BLaER1 treated with 17β-estradiol and CSF1 and Interleukin-3, amounts not matched to agents 10 nM and 100 nM (cell line): ENCODE measurements around the gene CETN1.

ENCODE experiments used
- H3K27ac ChIP-seq, 11 experiments: shearing (Covaris generic); formaldehyde crosslinking; 2 replicates each; pipeline ENCODE4 v1.8.1; 2022
- H3K27me3 ChIP-seq, 11 experiments: shearing (Covaris generic); formaldehyde crosslinking; 2 replicates each; pipeline ENCODE4 v1.8.1; 2022
- H3K36me3 ChIP-seq, 11 experiments: shearing (Covaris generic); formaldehyde crosslinking; 2 replicates each; pipeline ENCODE4 v1.8.1; 2022
- H3K4me1 ChIP-seq, 10 experiments: shearing (Covaris generic); formaldehyde crosslinking; 2 replicates each; pipeline ENCODE4 v1.8.1; 2022
- H3K4me2 ChIP-seq, 11 experiments: shearing (Covaris generic); formaldehyde crosslinking; 2 replicates each; pipeline ENCODE4 v1.8.1; 2022
- H3K4me3 ChIP-seq, 10 experiments: shearing (Covaris generic); formaldehyde crosslinking; 2 replicates each; pipeline ENCODE4 v1.8.1; 2022
- H3K9ac ChIP-seq, 11 experiments: shearing (Covaris generic); formaldehyde crosslinking; 2 replicates each; pipeline ENCODE4 v1.8.1; 2022
- H3K9me3 ChIP-seq, 11 experiments: shearing (Covaris generic); formaldehyde crosslinking; replicated peaks in 1 of 11; 2 replicates each; pipeline ENCODE4 v1.8.1; 2022
- H4K20me1 ChIP-seq, 11 experiments: shearing (Covaris generic); formaldehyde crosslinking; 2 replicates each; pipeline ENCODE4 v1.8.1; 2022
- Cebpa-rat ChIP-seq, 11 experiments: shearing (Covaris generic); IDR thresholded peaks; 2 replicates each; pipeline ENCODE4 v1.8.1; 2022

The CETN1 gene

DNA sequence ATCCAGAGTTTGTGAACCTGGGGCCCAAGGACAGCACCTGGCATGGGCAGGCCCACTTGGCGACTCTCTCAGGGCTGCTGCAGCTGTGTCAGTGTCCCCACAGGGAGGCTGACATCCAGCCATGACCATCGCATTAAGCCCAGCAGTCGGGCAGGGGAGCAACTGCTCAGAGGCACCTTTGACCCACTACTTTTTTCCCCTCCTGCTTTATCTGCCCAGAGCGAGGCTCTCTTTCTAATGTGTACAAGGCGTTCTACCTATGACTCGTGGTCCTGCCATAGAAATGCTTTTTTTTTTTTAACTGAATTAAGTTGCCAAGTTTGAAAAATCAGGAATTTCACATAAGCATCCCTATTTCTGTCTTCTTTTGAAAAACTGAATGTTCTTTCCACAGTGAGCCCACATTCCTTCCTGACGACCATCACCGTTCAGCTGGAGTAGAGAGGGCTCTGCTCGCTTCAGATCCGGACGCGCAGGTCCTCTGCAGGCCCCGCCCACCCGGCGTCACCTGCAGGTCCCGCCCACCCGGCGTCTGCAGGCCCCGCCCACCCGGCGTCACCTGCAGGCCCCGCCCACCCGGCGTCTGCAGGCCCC lies 16.2 kb downstream of the CETN1 start:
- no peaks in the 10 kb centered on the region for H3K27me3 ChIP-seq
- H3K9me3 ChIP-seq: peaks cover 0 to 2% (median 0%) of the 10 kb centered on the region in 11 experiments; a peak in 3 of 22 replicates
- no peak for TF ChIP-seq Cebpa-rat (IDR thresholded peaks at IDR 0.05)
- H3K27ac ChIP-seq: no peak overlapping the region
- H3K9ac ChIP-seq: no peak overlapping the region
- no peak overlapping the region for H3K4me3 ChIP-seq
- H4K20me1 ChIP-seq: no peaks in the 10 kb centered on the region
- H3K4me1 ChIP-seq: no peaks in the 10 kb centered on the region; a peak in 1 of 20 replicates
- peak overlapping the region in 4 of 11 experiments; percentile 4 to 26 (median 20); a peak in 5 of 22 replicates for H3K4me2 ChIP-seq
- no peaks in the 10 kb centered on the region for H3K36me3 ChIP-seq

- no peak overlapping the region for H3K4me3 ChIP-seq
- no peaks in the 10 kb centered on the region for H3K36me3 ChIP-seq
- no peak overlapping the region for H3K9ac ChIP-seq
- H3K27me3 ChIP-seq: no peaks in the 10 kb centered on the region
- no peak overlapping the region for H3K4me2 ChIP-seq
- no peak overlapping the region for H3K27ac ChIP-seq
- no peaks in the 10 kb centered on the region for H3K9me3 ChIP-seq
- no peak for TF ChIP-seq Cebpa-rat (IDR thresholded peaks at IDR 0.05)
- H4K20me1 ChIP-seq: no peaks in the 10 kb centered on the region
- H3K4me1 ChIP-seq: no peaks in the 10 kb centered on the region; a peak in 2 of 20 replicates
Observed at GRCh38 chr18:598124-598589, 18.0 kb downstream of the CETN1 start.

- no peak overlapping the region for H3K4me3 ChIP-seq
- no peak overlapping the region for H3K4me2 ChIP-seq
- H4K20me1 ChIP-seq: no peaks in the 10 kb centered on the region
- no peak overlapping the region for H3K9ac ChIP-seq
- no peaks in the 10 kb centered on the region; a peak in 2 of 20 replicates for H3K4me1 ChIP-seq
- no peak for TF ChIP-seq Cebpa-rat (IDR thresholded peaks at IDR 0.05)
- H3K27me3 ChIP-seq: no peaks in the 10 kb centered on the region
- H3K9me3 ChIP-seq: no peaks in the 10 kb centered on the region
- H3K36me3 ChIP-seq: no peaks in the 10 kb centered on the region
- no peak overlapping the region for H3K27ac ChIP-seq
Observed at GRCh38 chr18:600107-600506, 19.9 kb downstream of the CETN1 start.

DNA sequence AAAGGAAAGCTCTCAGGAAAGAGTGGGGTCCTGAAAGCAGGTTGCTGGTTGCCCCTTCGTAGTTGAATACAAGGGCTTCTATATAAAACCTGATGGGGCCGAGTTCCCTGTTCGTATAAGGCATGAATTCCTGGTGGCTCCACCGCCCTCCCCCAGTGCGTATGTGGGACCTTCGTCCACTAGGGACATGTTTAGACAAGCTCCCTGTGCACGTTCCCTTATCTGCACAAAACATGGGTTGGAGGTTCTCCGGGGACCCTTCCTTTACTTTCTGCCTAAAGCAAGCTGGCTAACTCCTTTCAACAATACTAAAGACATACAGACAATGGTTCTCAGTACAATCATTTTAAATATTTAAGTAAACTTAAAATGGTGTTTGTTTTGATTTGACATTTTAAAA lies 24.6 kb downstream of the CETN1 start:
- Histone ChIP-seq H3K9ac (no peak overlapping the region), H3K27me3 (no peaks in the 10 kb centered on the region), H3K27ac (no peak overlapping the region), H3K4me1 (peaks cover 0 to 10% (median 0%) of the 10 kb centered on the region in 10 experiments; a peak in 7 of 20 replicates), H3K4me3 (no peak overlapping the region), H3K36me3 (no peaks in the 10 kb centered on the region), H3K4me2 (no peak overlapping the region), H3K9me3 (no peaks in the 10 kb centered on the region), H4K20me1 (no peaks in the 10 kb centered on the region)
- no peak for TF ChIP-seq Cebpa-rat (IDR thresholded peaks at IDR 0.05)

DNA sequence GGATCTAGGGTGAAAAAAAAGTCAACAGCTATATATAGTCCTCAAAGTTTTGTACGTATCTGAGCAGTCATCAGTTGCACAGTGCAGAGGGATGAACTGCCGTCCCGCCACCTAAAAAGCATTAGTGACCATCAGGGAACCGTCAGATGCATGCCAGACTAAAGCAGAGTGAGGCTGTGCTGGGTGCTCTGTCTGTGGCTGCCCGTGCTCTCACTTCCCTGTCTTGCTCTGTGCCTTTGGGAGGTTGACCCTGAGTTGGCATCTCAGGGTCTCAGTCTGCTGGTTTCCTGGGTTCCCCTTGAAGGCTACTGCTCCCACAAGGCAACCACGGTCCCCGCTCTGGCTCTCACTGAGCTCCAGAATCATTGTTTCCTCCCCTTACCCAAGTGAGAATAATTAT lies 27.8 kb downstream of the CETN1 start:
- TF ChIP-seq Cebpa-rat (IDR thresholded peaks at IDR 0.05): no peak

GRCh38 chr18:610214-610928 lies 30.2 kb downstream of the CETN1 start:
- no peak overlapping the region for H3K27ac ChIP-seq
- peaks cover 0 to 30% (median 10%) of the 10 kb centered on the region in 10 experiments; a peak in 13 of 20 replicates for H3K4me1 ChIP-seq
- H4K20me1 ChIP-seq: no peaks in the 10 kb centered on the region
- H3K27me3 ChIP-seq: no peaks in the 10 kb centered on the region
- H3K4me2 ChIP-seq: no peak overlapping the region
- H3K9ac ChIP-seq: no peak overlapping the region
- H3K4me3 ChIP-seq: no peak overlapping the region
- no peaks in the 10 kb centered on the region for H3K36me3 ChIP-seq
- no peaks in the 10 kb centered on the region for H3K9me3 ChIP-seq
- no peak for TF ChIP-seq Cebpa-rat (IDR thresholded peaks at IDR 0.05)

More for the DNA sequence above, 27.8 kb downstream of the CETN1 start:
- H3K4me3 ChIP-seq: no peak overlapping the region
- no peaks in the 10 kb centered on the region for H4K20me1 ChIP-seq
- H3K9ac ChIP-seq: no peak overlapping the region
- no peak overlapping the region for H3K27ac ChIP-seq
- no peaks in the 10 kb centered on the region for H3K27me3 ChIP-seq
- H3K36me3 ChIP-seq: no peaks in the 10 kb centered on the region
- peak overlapping the region in 2 of 11 experiments; percentile 3 to 55; a peak in 2 of 22 replicates for H3K4me2 ChIP-seq
- peaks cover 0 to 10% (median 0%) of the 10 kb centered on the region in 10 experiments; a peak in 6 of 20 replicates for H3K4me1 ChIP-seq
- H3K9me3 ChIP-seq: no peaks in the 10 kb centered on the region

DNA sequence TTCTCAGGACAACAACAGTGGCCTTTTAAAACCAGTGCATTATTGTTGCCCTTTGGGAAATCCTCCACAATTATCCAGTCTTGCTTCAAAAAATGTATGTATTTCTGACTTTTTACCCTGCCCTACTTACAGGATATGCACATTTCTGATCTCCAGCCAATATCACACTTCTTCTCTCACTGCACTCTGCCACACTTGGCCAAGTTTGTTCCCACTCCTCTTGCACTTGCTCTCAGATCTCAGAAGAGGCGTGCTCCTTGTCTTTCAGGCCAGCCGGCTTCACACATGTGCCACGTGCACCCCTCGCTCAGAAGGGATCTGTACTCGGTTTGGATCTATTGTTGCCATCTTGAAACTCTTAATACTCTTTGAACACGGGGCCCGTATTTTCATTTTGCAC lies 32.0 kb downstream of the CETN1 start:
- Histone ChIP-seq H3K9ac (no peak overlapping the region), H3K27ac (no peak overlapping the region), H3K36me3 (no peaks in the 10 kb centered on the region), H3K4me2 (no peak overlapping the region), H3K4me1 (peaks cover 0 to 43% (median 16%) of the 10 kb centered on the region in 10 experiments; a peak in 13 of 20 replicates), H3K4me3 (no peak overlapping the region), H3K27me3 (no peaks in the 10 kb centered on the region), H4K20me1 (no peaks in the 10 kb centered on the region), H3K9me3 (no peaks in the 10 kb centered on the region)
- TF ChIP-seq Cebpa-rat (IDR thresholded peaks at IDR 0.05): no peak

DNA sequence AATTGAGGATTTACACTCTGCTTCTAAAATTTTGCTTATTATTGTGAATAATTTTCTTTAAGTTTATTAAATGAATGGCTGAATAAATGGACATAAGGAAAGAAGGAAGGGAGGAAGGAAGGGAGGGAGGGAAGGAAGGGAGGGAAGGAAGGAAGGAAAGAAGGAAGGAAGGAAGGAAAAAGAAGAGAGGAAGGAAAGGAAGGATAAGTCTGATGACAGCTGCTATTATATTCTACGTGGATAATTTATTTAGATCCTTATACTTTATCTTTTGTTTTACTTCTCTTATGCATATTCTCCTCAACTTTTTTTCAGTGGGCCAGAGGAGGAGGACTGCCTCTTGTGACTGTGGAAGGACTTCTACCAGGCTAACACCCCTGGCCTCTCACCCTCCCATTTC lies 34.0 kb downstream of the CETN1 start:
- Histone ChIP-seq H3K9ac (no peak overlapping the region), H3K9me3 (no peaks in the 10 kb centered on the region), H4K20me1 (no peaks in the 10 kb centered on the region), H3K36me3 (no peaks in the 10 kb centered on the region), H3K27ac (peak overlapping the region in 7 of 11 experiments; percentile 4 to 81 (median 57); a peak in 12 of 22 replicates), H3K27me3 (no peaks in the 10 kb centered on the region), H3K4me3 (no peak overlapping the region), H3K4me2 (peak overlapping the region in 9 of 11 experiments; percentile 8 to 77 (median 58); a peak in 14 of 22 replicates), H3K4me1 (peaks cover 0 to 33% (median 15%) of the 10 kb centered on the region in 10 experiments; a peak in 13 of 20 replicates)
- TF ChIP-seq Cebpa-rat (IDR thresholded peaks at IDR 0.05): no peak

- H3K27ac ChIP-seq: peak overlapping the region in 10 of 11 experiments; percentile 15 to 81 (median 52); a peak in 19 of 22 replicates
- H3K4me2 ChIP-seq: peak overlapping the region in 7 of 11 experiments; percentile 8 to 77 (median 66); a peak in 11 of 22 replicates
- H4K20me1 ChIP-seq: no peaks in the 10 kb centered on the region
- peak overlapping the region in 1 of 11 experiments; percentile 21; a peak in 2 of 22 replicates for H3K9ac ChIP-seq
- no peaks in the 10 kb centered on the region for H3K9me3 ChIP-seq
- no peaks in the 10 kb centered on the region for H3K27me3 ChIP-seq
- peak in 3 of 11 experiments; percentile 13 to 30 (median 24); a peak in 4 of 22 replicates for TF ChIP-seq Cebpa-rat (IDR thresholded peaks at IDR 0.05)
- H3K4me3 ChIP-seq: no peak overlapping the region
- H3K36me3 ChIP-seq: no peaks in the 10 kb centered on the region
- peaks cover 0 to 33% (median 15%) of the 10 kb centered on the region in 10 experiments; a peak in 13 of 20 replicates for H3K4me1 ChIP-seq
Observed at GRCh38 chr18:615092-615521, 34.9 kb downstream of the CETN1 start.
